ENCODE results near the gene IL24. TPM values are rescaled to one million over a fixed set of nuclear protein-coding genes. Genes with fewer than 3 reads are reported as not detected.
A peak's percentile ranks its signal among the peaks of the same experiment; 100 is the strongest.

IL24 gene
- total RNA-seq, 2 donors from 2014 or later = not detected

- DNase-seq (ENCODE audit: low spot score) (no peak), ATAC-seq (ENCODE audit: insufficient number of reproducible peaks, low FRiP score, low read depth) (no peak)
- H3K4me3 ChIP-seq = no peak overlapping the region
- H3K4me1 ChIP-seq (ENCODE audit: control insufficient read depth in 1 of 2, low read depth in 2 of 2) = no peaks in the 10 kb centered on the region
- H3K27ac ChIP-seq = no peak overlapping the region
- no peaks in the 10 kb centered on the region for H3K36me3 ChIP-seq
- H3K9me3 ChIP-seq = no peaks in the 10 kb centered on the region
- H3K27me3 ChIP-seq (replicated peaks; ENCODE audit: insufficient read depth) = no peaks in the 10 kb centered on the region
- no peak for TF ChIP-seq CTCF (IDR thresholded peaks at IDR 0.05)
These were observed 42.7 kb upstream of the IL24 start for GRCh38 chr1:206854401-206855129.

- no peak for DNase-seq (ENCODE audit: low spot score)
- no peak for TF ChIP-seq CTCF (IDR thresholded peaks at IDR 0.05)
- H3K4me3 ChIP-seq = no peak overlapping the region
- H3K9me3 ChIP-seq = no peaks in the 10 kb centered on the region
- no peaks in the 10 kb centered on the region for H3K36me3 ChIP-seq
- no peak overlapping the region for H3K27ac ChIP-seq
- H3K4me1 ChIP-seq (ENCODE audit: control insufficient read depth in 1 of 2, low read depth in 2 of 2) = no peaks in the 10 kb centered on the region
- no peak for ATAC-seq (ENCODE audit: insufficient number of reproducible peaks, low FRiP score, low read depth)
- no peaks in the 10 kb centered on the region for H3K27me3 ChIP-seq (replicated peaks; ENCODE audit: insufficient read depth)
These were observed 41.4 kb upstream of the IL24 start for GRCh38 chr1:206855859-206856258.

- no peak for TF ChIP-seq CTCF (IDR thresholded peaks at IDR 0.05)
- H3K27ac ChIP-seq = no peak overlapping the region
- no peak for ATAC-seq (ENCODE audit: insufficient number of reproducible peaks, low FRiP score, low read depth)
- no peaks in the 10 kb centered on the region for H3K9me3 ChIP-seq
- DNase-seq (ENCODE audit: low spot score) = no peak
- H3K36me3 ChIP-seq = no peaks in the 10 kb centered on the region
- no peaks in the 10 kb centered on the region for H3K27me3 ChIP-seq (replicated peaks; ENCODE audit: insufficient read depth)
- H3K4me1 ChIP-seq (ENCODE audit: control insufficient read depth in 1 of 2, low read depth in 2 of 2) = no peaks in the 10 kb centered on the region
- no peak overlapping the region for H3K4me3 ChIP-seq
These were observed 40.4 kb upstream of the IL24 start for GRCh38 chr1:206856674-206857464.

GRCh38 chr1:206859082-206859521 is 38.1 kb upstream of the IL24 start:
- Histone ChIP-seq H3K27me3 (replicated peaks; ENCODE audit: insufficient read depth) (no peaks in the 10 kb centered on the region), H3K4me1 (ENCODE audit: control insufficient read depth in 1 of 2, low read depth in 2 of 2) (no peaks in the 10 kb centered on the region), H3K36me3 (no peaks in the 10 kb centered on the region), H3K27ac (no peak overlapping the region), H3K4me3 (peak overlapping the region; percentile 16), H3K9me3 (no peaks in the 10 kb centered on the region)
- DNase-seq (ENCODE audit: low spot score) (no peak), ATAC-seq (ENCODE audit: insufficient number of reproducible peaks, low FRiP score, low read depth) (no peak)
- no peak for TF ChIP-seq CTCF (IDR thresholded peaks at IDR 0.05)

- H3K9me3 ChIP-seq = no peaks in the 10 kb centered on the region
- no peaks in the 10 kb centered on the region for H3K27me3 ChIP-seq (replicated peaks; ENCODE audit: insufficient read depth)
- H3K27ac ChIP-seq = no peak overlapping the region
- no peaks in the 10 kb centered on the region for H3K36me3 ChIP-seq
- H3K4me3 ChIP-seq = no peak overlapping the region
- DNase-seq (ENCODE audit: low spot score) = no peak
- TF ChIP-seq CTCF (IDR thresholded peaks at IDR 0.05) = no peak
- H3K4me1 ChIP-seq (ENCODE audit: control insufficient read depth in 1 of 2, low read depth in 2 of 2) = no peaks in the 10 kb centered on the region
- ATAC-seq (ENCODE audit: insufficient number of reproducible peaks, low FRiP score, low read depth) = no peak
These were observed 37.1 kb upstream of the IL24 start for GRCh38 chr1:206860165-206860564.
